ENCODE results near the gene ZNF512.

DNA sequence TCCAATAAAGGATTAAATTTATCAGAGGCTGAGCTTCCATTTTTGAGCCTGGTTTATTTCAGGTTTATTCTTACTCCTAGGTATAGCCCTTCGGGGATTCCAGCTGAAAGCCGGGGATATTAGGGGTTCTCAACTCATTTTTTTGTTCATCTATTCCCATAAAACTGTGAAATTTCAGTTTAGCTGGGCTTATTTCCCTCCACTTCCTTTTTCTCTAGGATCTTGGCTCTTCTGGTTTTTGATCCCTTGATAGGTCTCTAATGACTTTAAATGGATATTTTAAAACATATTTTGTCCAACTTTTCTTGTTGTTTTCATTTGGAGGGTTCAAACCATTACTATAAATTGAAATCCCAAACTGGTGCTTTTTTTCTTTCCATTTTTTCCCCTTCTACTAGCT is 23.6 kb upstream of the ZNF512 start:
- TF ChIP-seq, protein P1, sequence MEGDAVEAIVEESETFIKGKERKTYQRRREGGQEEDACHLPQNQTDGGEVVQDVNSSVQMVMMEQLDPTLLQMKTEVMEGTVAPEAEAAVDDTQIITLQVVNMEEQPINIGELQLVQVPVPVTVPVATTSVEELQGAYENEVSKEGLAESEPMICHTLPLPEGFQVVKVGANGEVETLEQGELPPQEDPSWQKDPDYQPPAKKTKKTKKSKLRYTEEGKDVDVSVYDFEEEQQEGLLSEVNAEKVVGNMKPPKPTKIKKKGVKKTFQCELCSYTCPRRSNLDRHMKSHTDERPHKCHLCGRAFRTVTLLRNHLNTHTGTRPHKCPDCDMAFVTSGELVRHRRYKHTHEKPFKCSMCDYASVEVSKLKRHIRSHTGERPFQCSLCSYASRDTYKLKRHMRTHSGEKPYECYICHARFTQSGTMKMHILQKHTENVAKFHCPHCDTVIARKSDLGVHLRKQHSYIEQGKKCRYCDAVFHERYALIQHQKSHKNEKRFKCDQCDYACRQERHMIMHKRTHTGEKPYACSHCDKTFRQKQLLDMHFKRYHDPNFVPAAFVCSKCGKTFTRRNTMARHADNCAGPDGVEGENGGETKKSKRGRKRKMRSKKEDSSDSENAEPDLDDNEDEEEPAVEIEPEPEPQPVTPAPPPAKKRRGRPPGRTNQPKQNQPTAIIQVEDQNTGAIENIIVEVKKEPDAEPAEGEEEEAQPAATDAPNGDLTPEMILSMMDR (IDR thresholded peaks at IDR 0.05) = no peak
- no peak for TF ChIP-seq POLR2A (IDR thresholded peaks at IDR 0.05)
